Glomerular visceral epithelial cell (primary cell): Measurements from ENCODE around the gene ALMS1.
"Not testable (repeated sequence)": the region's sequence is repeated elsewhere in the genome, so short reads cannot be mapped to it uniquely, and the experiment has no call there.

Source experiments
- DNase-seq: peaks from one replicate; pipeline ENCODE4 v3.0.0-alpha.2; 2016; ENCODE audit errors: extremely low spot score

Gene ALMS1

DNA sequence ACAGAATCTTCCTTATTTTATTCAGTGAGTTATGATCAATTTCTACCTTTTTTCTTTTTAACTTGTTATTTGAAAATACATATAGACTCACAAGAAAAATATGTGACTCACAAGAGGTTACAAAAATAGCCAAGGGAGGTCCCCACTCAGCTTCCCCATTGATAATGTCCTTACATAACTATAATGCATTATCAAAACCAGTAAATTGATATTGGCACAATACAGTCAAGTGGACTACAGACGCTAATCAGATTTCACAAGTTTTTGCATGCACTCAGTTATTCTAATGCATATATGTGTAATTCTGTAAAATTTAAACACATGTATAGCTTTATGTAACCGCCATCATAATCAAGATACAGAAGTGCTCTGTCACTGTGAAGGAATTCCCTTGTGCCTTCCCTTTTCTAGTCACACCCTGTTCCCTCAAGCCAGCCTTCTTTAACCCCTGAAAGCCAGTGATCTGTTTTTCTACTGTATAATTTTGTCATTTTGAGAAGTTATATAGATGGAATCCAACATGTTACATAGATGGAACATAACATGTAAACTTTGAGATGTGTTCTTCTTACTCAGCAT, 118.4 kb downstream of the ALMS1 start:
- DNase-seq, result no peak

DNA sequence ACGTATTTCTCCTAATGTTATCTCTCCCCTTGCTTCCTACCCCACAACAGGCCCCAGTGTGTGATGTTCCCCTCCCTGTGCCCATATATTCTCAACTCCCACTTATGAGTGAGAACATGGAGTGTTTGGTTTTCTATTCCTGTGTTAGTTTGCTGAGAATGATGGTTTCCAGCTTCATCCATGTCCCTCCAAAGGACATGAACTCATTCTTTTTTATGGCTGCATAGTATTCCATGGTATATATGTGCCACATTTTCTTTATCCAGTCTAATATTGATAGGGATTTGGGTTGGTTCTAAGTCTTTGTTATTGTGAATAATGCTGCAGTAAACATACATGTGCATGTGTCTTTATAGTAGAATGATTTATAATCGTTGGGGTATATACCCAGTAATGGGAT, 119.2 kb downstream of the ALMS1 start:
- DNase-seq, result not testable (repeated sequence)

- DNase-seq, result not testable (repeated sequence)
These were observed 124.8 kb downstream of the ALMS1 start for GRCh38 chr2:73510470-73510869.

- DNase-seq, result peak; percentile 4
These were observed 130.4 kb downstream of the ALMS1 start for GRCh38 chr2:73516033-73516432.

DNA sequence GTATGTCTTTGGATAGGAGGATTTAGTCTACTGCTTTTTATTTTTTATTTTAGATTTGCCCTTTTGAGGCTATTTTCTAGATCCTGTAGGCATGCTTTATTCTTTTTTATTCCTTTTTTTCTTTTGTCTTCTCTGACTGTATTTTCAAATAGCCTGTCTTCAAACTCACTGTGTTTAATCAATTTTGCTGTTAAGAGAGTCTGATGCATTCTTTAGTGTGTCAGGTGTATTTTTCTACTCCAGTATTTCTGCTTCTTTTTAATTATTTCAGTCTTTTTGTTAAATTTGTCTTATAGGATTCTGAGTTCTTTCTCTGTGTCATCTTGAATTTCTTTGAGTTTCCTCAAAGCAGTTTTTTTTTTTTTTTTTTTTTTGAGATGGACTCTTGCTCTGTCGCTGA, 143.1 kb downstream of the ALMS1 start:
- DNase-seq, result no peak

- not testable (repeated sequence) for DNase-seq
These were observed 145.1 kb downstream of the ALMS1 start for GRCh38 chr2:73530773-73531172.

DNA sequence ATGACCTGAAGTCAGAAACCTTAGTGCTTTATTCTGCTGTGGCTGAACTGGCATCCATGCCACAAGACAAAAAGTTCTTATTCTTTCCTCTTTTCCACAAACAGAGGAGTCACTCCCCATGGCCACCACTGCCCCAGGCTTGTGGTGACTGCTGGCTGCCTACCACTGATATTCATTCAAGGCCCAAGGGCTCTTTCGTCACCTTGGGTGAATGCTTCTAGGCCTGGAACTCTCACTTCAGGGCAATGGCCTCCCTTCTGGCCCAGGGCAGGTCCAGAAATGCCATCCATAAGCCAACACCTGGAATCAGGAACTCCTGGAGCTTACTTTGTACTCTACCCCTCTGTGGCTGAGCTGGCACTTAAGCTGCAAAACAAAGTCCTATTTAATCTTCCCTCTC, 146.7 kb downstream of the ALMS1 start:
- DNase-seq, result no peak

DNA sequence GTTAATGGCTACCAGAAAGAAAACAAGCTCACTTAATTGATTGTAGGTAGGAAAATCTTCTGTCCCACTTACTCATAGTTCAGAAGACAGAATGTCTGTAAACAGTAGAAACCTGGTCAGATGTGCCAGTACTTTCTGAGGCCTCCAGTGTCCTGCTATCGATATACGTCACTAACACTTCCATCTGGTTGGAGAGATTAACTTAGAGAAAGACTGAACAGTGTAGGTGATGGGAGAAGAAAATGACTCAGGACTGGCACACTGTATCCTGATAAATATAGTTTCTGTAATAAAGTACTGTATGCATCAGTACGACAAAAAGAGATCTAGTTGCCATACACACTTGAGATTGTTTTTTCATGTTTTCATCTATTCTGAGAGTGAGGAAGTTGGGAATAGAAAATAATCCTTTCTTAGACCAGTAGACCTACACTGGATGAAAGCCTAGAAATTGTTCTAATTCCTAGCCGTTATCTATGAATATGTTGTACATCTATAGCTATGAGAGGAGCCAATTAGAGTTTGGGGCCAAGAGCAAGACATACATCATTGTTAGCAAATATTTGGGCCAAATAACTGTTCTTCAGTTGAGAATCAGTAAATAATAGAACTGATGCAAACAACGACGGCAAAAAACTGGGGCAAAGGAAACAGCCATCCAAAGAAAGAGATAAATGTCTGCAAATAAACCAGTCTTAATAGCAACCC, 150.7 kb downstream of the ALMS1 start:
- no peak for DNase-seq

DNA sequence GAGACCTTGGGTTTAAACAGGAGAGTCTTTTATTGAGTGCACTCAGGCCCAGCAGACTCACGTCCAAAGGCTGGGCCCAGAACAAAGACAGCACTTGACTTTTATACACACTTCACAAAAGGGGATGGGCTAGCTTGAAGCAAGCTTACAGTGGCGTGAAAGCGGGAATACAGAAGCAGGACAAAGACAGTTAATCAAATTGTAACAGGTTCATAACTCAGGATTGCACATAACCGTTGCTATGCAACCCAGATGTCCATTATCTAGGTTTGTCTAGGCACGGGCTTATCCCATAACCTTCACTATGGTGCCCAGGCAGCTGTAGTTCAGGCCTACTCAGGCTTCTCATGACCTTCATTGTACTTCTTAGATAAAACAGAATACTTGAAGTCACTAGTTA, 175.2 kb downstream of the ALMS1 start:
- DNase-seq, result not testable (repeated sequence)

DNA sequence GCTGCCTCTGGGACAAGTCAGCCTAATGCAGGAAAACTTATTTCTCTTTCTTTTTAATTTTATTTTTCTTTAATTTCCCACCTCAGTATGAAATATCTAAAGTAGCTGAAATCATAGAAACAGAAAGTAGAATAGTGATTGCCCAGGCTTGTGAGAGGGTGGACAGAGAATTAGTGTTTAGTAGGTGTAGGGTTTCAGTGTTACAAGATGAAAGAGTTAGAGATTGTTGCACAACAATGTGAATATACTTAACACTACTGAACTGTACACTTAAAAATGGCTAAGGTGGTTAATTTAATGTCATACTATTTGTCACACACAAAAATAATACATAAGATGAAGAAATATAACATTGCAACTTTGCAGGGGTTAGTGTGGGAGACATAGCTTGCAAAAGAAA, 175.8 kb downstream of the ALMS1 start:
- DNase-seq, result no peak

DNA sequence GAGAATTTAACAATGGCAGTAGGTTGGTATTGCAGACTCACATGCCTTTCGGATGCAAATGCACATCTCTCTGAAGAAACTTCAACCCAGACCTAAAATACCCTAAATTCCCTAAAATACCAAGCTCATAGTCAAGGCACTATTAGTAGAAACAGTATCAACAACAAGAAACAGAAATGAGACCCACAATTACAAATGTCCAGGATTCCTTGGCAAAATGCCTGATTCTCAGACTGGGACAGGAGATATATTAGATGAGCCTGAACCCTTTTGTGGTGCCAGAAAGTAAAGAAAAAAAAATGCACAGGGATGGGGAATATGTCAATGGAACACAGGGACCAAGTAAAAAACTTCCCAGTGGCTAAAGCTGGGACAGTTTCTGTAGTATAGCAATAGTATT, 179.3 kb downstream of the ALMS1 start:
- DNase-seq, result no peak

DNA sequence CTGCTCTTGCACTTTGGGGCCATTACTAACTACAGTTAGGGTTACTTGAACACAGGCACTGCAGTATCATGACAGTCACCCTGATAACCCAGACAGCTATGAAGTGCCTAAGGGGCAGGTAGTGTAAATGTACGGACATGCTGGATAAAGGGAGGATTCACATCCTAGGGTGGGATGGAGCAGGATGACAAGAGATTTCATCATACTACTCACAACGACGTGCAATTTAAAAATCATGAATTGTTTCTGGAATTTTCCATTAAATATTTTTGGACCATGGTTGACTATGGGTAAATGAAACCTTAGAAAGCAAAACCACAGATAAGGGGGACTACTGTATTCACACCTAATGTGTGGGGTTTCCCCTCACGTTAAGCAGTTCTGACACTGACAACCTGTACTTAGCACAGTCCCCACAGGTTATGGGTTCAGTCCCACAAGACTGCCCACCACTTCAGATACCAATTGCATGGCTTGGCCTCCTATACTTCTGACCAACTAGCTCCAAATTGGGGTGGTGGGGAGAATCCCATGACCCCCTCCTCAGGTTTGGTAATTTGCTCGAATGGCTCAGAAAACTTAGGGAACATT, 180.7 kb downstream of the ALMS1 start:
- DNase-seq, result no peak

DNA sequence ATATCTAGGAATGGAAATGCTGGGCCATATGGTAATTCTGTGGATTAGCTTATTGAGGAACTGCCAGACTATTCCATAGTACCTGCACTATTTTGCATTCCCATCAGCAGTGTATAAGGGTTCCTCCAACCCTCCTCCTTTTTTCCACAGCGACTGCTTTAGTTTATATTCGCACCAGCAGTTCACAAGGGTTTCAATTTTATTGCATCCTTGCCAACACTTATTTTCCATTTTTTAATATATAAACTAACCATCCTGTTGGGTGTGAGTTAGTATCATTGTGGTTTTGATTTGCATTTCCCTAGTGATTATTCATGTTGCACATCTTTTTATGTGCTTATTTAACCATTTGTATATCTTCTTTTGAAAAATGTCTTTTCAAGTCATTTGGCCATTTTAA, 189.6 kb downstream of the ALMS1 start:
- no peak for DNase-seq

GRCh38 chr2:73582364-73582763, 196.7 kb downstream of the ALMS1 start:
- DNase-seq, result no peak

DNA sequence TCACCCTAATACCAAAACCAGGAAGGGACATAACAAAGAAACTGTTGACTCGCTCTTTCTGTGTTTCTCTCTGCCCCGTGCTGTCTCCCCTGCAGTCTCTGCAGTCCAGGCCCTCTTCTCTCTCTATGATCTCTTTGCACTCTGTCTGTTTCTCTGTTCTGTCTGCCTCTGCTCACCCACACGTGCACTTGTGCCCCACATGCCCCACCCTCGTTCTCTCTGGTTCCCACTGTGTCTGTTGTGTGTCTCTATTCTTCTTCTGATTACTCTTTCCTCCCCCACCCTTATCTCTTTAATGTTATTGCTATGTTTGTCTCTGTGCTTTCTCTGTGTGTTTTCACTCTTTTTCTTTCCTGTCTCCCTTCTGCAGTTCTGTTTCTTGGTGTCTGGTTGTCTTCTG, 202.5 kb downstream of the ALMS1 start:
- DNase-seq, result no peak

GRCh38 chr2:73593680-73594079, 208.0 kb downstream of the ALMS1 start:
- no peak for DNase-seq

GRCh38 chr2:73594251-73594650, 208.6 kb downstream of the ALMS1 start:
- no peak for DNase-seq

- DNase-seq, result no peak
These were observed 216.1 kb downstream of the ALMS1 start for GRCh38 chr2:73601780-73602179.

- DNase-seq, result not testable (repeated sequence)
These were observed 217.5 kb downstream of the ALMS1 start for GRCh38 chr2:73603099-73603588.

- DNase-seq, result not testable (repeated sequence)
These were observed 219.0 kb downstream of the ALMS1 start for GRCh38 chr2:73604589-73604988.

DNA sequence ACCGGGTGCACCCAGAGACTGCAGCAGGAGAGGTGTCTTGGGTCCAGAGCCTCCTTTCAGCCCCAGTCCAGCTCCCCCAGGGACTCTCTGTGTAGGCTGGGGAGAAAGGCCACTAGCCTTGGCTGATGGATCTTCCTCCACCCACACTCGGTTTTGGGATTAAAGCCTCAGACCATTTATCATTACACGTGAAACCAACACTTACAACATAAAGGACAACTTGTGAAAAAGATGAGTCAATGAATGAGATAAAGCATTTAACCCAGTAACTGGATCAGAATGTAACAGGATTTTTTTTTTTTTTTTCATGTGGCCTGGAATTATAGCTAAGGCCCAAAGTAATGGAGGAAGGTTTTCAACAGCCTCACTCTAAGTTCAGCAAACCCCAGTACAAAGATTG, 224.5 kb downstream of the ALMS1 start:
- no peak for DNase-seq

DNA sequence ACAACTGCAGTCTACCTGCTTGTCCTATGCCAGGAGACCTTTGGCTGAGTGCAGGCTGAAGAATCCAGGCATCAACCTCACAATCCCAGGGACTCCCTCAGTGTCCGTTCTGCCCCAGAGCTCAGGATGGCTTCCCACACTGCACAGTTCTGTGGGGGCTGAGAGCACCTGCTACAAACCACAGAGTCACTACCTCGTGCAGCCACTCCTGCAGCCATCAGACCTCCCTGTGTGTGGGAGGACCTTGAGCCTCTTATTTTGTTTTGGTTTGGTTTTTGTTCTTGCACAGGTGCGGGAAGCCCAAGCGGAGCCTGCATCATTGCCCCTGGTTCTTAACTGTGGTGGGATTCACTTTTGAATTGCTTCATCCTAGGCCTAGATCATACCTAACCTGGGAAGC, 225.6 kb downstream of the ALMS1 start:
- no peak for DNase-seq

- no peak for DNase-seq
These were observed 226.2 kb downstream of the ALMS1 start for GRCh38 chr2:73611867-73612266.
